ENCODE results near the gene AGMO. TPM values are rescaled to one million over a fixed set of nuclear protein-coding genes. Genes with fewer than 3 reads are reported as not detected.

Gene AGMO
- total RNA-seq, 1 experiment from 2014 or later, result 0.77 TPM

DNA sequence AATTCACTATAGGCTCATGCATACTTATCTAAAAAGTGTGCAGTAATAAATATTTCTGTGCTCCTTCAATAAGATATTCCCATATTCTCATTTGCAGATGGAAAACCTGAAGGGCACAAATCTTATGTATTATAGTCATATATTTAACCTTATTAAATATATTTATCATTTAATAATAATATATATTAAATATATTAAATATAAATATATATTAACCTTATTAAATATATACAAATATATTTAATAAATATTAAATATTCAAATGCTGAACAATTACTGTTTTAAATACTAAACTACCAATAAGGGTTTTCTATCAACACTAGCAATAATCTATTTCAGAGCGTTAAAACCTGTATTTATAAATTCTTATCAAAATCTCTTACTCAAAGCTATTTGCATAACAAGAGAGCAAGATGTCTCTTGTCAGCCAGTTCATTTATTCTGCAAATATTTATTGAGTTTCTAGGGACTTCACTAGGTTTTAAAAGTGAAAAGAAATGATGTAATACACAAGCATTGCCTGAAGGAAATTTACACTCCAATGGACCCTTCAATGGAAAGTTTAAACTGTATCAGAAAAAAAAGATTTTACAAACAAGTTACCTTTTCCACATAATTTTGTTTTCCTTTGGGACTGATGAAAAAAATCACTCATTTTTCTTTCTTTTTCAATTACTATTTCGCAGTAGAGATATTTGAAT, 159.2 kb downstream of the AGMO start:
- no peaks in the 10 kb centered on the region for H3K27me3 Mint-ChIP-seq (ENCODE audit: low read depth)
- H3K4me1 Mint-ChIP-seq, result peaks cover 13% of the 10 kb centered on the region
- peaks cover under 1% of the 10 kb centered on the region for H3K9me3 Mint-ChIP-seq
- DNase-seq (ENCODE audit: low spot score) (no peak), ATAC-seq (no peak)
- TF ChIP-seq HMGA2 (CRISPR knock-in tag; IDR thresholded peaks at IDR 0.05) (peak; percentile 94; the same call in 1 of the 2 replicates), ZNF512 (CRISPR knock-in tag; IDR thresholded peaks at IDR 0.05; ENCODE audit: borderline replicate concordance) (no peak)
- CTCF ChIA-PET, result no interaction called here
- H3K4me3 Mint-ChIP-seq, result no peak overlapping the region
- peaks cover under 1% of the 10 kb centered on the region; the same call in 1 of the 2 replicates for H3K36me3 Mint-ChIP-seq
- H3K27ac Mint-ChIP-seq, result no peak overlapping the region
- POLR2A ChIA-PET, result no interaction called here

GRCh38 chr7:15400440-15400839, 161.4 kb downstream of the AGMO start:
- ChIA-PET CTCF (no interaction called here), POLR2A (no interaction called here)
- Mint-ChIP-seq H3K27ac (no peak overlapping the region), H3K4me3 (no peak overlapping the region), H3K27me3 (ENCODE audit: low read depth) (no peaks in the 10 kb centered on the region), H3K4me1 (peaks cover 13% of the 10 kb centered on the region), H3K36me3 (peaks cover 9% of the 10 kb centered on the region), H3K9me3 (peaks cover 11% of the 10 kb centered on the region)
- TF ChIP-seq OVOL2 (CRISPR knock-in tag; IDR thresholded peaks at IDR 0.05; ENCODE audit: borderline replicate concordance), result no peak
- no peak for TF ChIP-seq ELF4 (CRISPR knock-in tag; IDR thresholded peaks at IDR 0.05; ENCODE audit: low read depth)
- TF ChIP-seq EMX1 (CRISPR knock-in tag; IDR thresholded peaks at IDR 0.05), result no peak
- no peak for TF ChIP-seq KAT7 (CRISPR knock-in tag; IDR thresholded peaks at IDR 0.05; ENCODE audit: borderline replicate concordance)
- no peak for TF ChIP-seq ATF3 (CRISPR knock-in tag; conservative IDR thresholded peaks at IDR 0.05)
- TF ChIP-seq, protein P1, sequence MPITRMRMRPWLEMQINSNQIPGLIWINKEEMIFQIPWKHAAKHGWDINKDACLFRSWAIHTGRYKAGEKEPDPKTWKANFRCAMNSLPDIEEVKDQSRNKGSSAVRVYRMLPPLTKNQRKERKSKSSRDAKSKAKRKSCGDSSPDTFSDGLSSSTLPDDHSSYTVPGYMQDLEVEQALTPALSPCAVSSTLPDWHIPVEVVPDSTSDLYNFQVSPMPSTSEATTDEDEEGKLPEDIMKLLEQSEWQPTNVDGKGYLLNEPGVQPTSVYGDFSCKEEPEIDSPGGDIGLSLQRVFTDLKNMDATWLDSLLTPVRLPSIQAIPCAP (CRISPR knock-in tag; IDR thresholded peaks at IDR 0.05), result no peak
- TF ChIP-seq ZNF121 (CRISPR knock-in tag; IDR thresholded peaks at IDR 0.05), result no peak
- TF ChIP-seq NR1H2 (CRISPR knock-in tag; IDR thresholded peaks at IDR 0.05), result no peak
- TF ChIP-seq ZBTB21 (CRISPR knock-in tag; IDR thresholded peaks at IDR 0.05; ENCODE audit: borderline replicate concordance), result no peak
- no peak for TF ChIP-seq ARID4B (CRISPR knock-in tag; IDR thresholded peaks at IDR 0.05; ENCODE audit: borderline replicate concordance)
- ATAC-seq (no peak), DNase-seq (ENCODE audit: low spot score) (no peak)

DNA sequence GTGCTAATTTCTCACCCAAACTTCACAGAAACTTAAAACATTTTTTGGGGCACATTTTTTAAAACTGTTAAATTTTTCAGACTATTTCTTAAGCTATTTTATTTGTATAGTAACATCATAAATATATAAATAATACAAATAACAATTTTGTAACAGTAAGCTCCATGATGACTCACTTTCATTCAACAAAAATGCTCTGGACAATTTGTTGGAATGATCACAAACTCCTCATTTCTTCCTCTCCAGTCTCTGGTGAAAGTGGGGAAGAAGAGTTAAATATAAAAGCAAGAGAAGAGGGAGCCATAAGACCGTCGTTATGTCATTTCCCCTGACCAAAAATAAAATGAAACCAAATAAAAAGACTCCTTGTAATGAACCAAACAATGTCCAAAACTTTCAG, 162.4 kb downstream of the AGMO start:
- CTCF ChIA-PET, result no interaction called here
- DNase-seq (ENCODE audit: low spot score) (no peak), ATAC-seq (no peak)
- Mint-ChIP-seq H3K9me3 (peaks cover 11% of the 10 kb centered on the region), H3K36me3 (peaks cover 9% of the 10 kb centered on the region), H3K27me3 (ENCODE audit: low read depth) (no peaks in the 10 kb centered on the region), H3K4me3 (no peak overlapping the region), H3K27ac (no peak overlapping the region), H3K4me1 (peaks cover 13% of the 10 kb centered on the region)
- POLR2A ChIA-PET, result no interaction called here
- TF ChIP-seq RORB (CRISPR knock-in tag; IDR thresholded peaks at IDR 0.05) (no peak), TP53 (CRISPR knock-in tag; IDR thresholded peaks at IDR 0.05) (no peak), TEAD4 (CRISPR knock-in tag; IDR thresholded peaks at IDR 0.05) (no peak), TCF7 (CRISPR knock-in tag; IDR thresholded peaks at IDR 0.05; ENCODE audit: low read depth) (no peak), PREB (CRISPR knock-in tag; IDR thresholded peaks at IDR 0.05; ENCODE audit: borderline replicate concordance) (no peak), OVOL2 (CRISPR knock-in tag; IDR thresholded peaks at IDR 0.05; ENCODE audit: borderline replicate concordance) (no peak), E2F4 (CRISPR knock-in tag; IDR thresholded peaks at IDR 0.05; ENCODE audit: borderline replicate concordance, low read depth) (no peak), FOXJ3 (CRISPR knock-in tag; IDR thresholded peaks at IDR 0.05; ENCODE audit: borderline replicate concordance) (no peak), ZBTB21 (CRISPR knock-in tag; IDR thresholded peaks at IDR 0.05; ENCODE audit: borderline replicate concordance) (no peak), ZNF138 (CRISPR knock-in tag; conservative IDR thresholded peaks at IDR 0.05) (no peak), CBFB (CRISPR knock-in tag; IDR thresholded peaks at IDR 0.05; ENCODE audit: low read depth) (no peak)
- TF ChIP-seq, protein P2, sequence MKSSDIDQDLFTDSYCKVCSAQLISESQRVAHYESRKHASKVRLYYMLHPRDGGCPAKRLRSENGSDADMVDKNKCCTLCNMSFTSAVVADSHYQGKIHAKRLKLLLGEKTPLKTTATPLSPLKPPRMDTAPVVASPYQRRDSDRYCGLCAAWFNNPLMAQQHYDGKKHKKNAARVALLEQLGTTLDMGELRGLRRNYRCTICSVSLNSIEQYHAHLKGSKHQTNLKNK (CRISPR knock-in tag; IDR thresholded peaks at IDR 0.05), result no peak
